B cell (primary cell): ENCODE results near the gene TNRC6C. TPM values are rescaled to one million over a fixed set of nuclear protein-coding genes. Genes with fewer than 3 reads are reported as not detected.

Experiments
- ATAC-seq: fragments of 200-7000 bp; cut with Tn5 transposase; one replicate; pipeline ENCODE4 v1.10.0; 2021; ENCODE audit warnings: low read depth, mild to moderate bottlenecking, moderate number of reproducible peaks, moderate library complexity
- CTCF ChIA-PET: fragments of 350-600 bp; sonication (Branson Sonifier 250); formaldehyde crosslinking; loops from one replicate; lab custom pipeline; 2021; ENCODE audit warnings: antibody characterized with exemption, inconsistent platforms; lab: Charles Lee
- POLR2A ChIA-PET: fragments of 350-600 bp; sonication (Branson Sonifier 250); formaldehyde crosslinking; loops from one replicate; lab custom pipeline; 2021; ENCODE audit warnings: antibody characterized with exemption; lab: Charles Lee
- DNase-seq: peaks from one replicate; pipeline ENCODE4 v3.0.0; 2013
- H2AFZ ChIP-seq: 2 replicates; pipeline ENCODE4 v1.6.1; 2012; ENCODE audit warnings: mild to moderate bottlenecking, low read depth, low read length; ENCODE audit not compliant: insufficient read depth, poor library complexity, severe bottlenecking
- H3K27ac ChIP-seq, 2 donors: 1 replicate in 1 of 2; 2 replicates in 1 of 2; pipeline ENCODE4 v1.5.1; 2012 to 2013; ENCODE audit warnings: low read length in 2 of 2, mild to moderate bottlenecking in 2 of 2, moderate library complexity in 1 of 2
- H3K27me3 ChIP-seq, 4 experiments: fragments of 200-600 bp in 1 of 4; sonication (generic) in 1 of 4; replicated peaks in 1 of 4; 1 replicate in 2 of 4; 2 replicates in 2 of 4; pipeline versions ENCODE4 v1.6.1 to v1.7.0; 2013 to 2016; ENCODE audit warnings: low read length in 3 of 4, mild to moderate bottlenecking in 2 of 4, mixed read lengths in 1 of 4, moderate library complexity in 1 of 4; ENCODE audit not compliant: insufficient read depth in 4 of 4, control insufficient read depth in 3 of 4; ENCODE audit errors: control extremely low read depth in 1 of 4
- H3K36me3 ChIP-seq, 2 experiments: replicated peaks in 1 of 2; 1 replicate in 1 of 2; 2 replicates in 1 of 2; pipeline versions ENCODE4 v1.6.1 to v1.7.1; 2013; ENCODE audit warnings: low read length in 1 of 2; ENCODE audit not compliant: insufficient read depth in 2 of 2, control insufficient read depth in 1 of 2; ENCODE audit errors: control extremely low read depth in 1 of 2, extremely low read depth in 1 of 2
- H3K4me1 ChIP-seq, 2 donors: fragments of 200-600 bp in 1 of 2; sonication (generic) in 1 of 2; 1 replicate in 1 of 2; 2 replicates in 1 of 2; pipeline versions ENCODE4 v1.5.1 to v1.6.1; 2013 to 2017; ENCODE audit warnings: low read length in 2 of 2; ENCODE audit not compliant: control insufficient read depth in 2 of 2, insufficient read depth in 2 of 2
- H3K4me2 ChIP-seq: replicated peaks from 2 replicates; pipeline ENCODE3; 2012; ENCODE audit warnings: mild to moderate bottlenecking, low read depth, low read length; ENCODE audit not compliant: poor library complexity, severe bottlenecking
- H3K4me3 ChIP-seq, 5 experiments: fragments of 200-600 bp in 1 of 5; sonication (generic) in 1 of 5; 1 replicate in 3 of 5; 2 replicates in 2 of 5; pipeline versions ENCODE4 v1.5.1 to v1.7.0; 2011 to 2016; ENCODE audit warnings: low read length in 4 of 5, mild to moderate bottlenecking in 4 of 5, low read depth in 2 of 5, control low read depth in 1 of 5, moderate library complexity in 1 of 5; ENCODE audit not compliant: insufficient read depth in 1 of 5; ENCODE audit errors: control extremely low read depth in 1 of 5, extremely low read depth in 1 of 5
- H3K79me2 ChIP-seq: fragments of 200-600 bp; sonication (generic); one replicate; pipeline ENCODE4 v1.6.0; 2016; ENCODE audit warnings: low read length; ENCODE audit not compliant: control insufficient read depth, insufficient read depth
- H3K9ac ChIP-seq: fragments of 200-600 bp; sonication (generic); 2 replicates; pipeline ENCODE4 v1.6.1; 2017; ENCODE audit warnings: mild to moderate bottlenecking, low read length, moderate library complexity
- H3K9me3 ChIP-seq, 3 donors: one replicate each; pipeline versions ENCODE4 v1.6.1 to v1.7.1; 2013; ENCODE audit warnings: low read length in 2 of 3; ENCODE audit not compliant: control insufficient read depth in 2 of 3, insufficient read depth in 1 of 3; ENCODE audit errors: control extremely low read depth in 1 of 3
- H4K20me1 ChIP-seq: 2 replicates; pipeline ENCODE4 v1.6.0; 2012; ENCODE audit warnings: mild to moderate bottlenecking, low read length; ENCODE audit not compliant: insufficient read depth, control insufficient read depth, poor library complexity, severe bottlenecking
- H3K27ac Mint-ChIP-seq: one replicate; pipeline ENCODE4 v1.8.0; 2021; ENCODE audit warnings: mixed read lengths
- H3K27me3 Mint-ChIP-seq: one replicate; pipeline ENCODE4 v1.8.0; 2021; ENCODE audit warnings: mixed read lengths
- H3K4me1 Mint-ChIP-seq: one replicate; pipeline ENCODE4 v1.8.0; 2021; ENCODE audit warnings: mixed read lengths
- H3K4me3 Mint-ChIP-seq: one replicate; pipeline ENCODE4 v1.8.0; 2021; ENCODE audit warnings: mixed read lengths
- H3K9me3 Mint-ChIP-seq: one replicate; pipeline ENCODE4 v1.8.0; 2022; ENCODE audit warnings: mixed read lengths; ENCODE audit not compliant: insufficient read depth
- EZH2 ChIP-seq: IDR thresholded peaks from 2 replicates; pipeline ENCODE4 v1.6.1; 2012; ENCODE audit warnings: borderline replicate concordance, low read depth, mild to moderate bottlenecking, moderate library complexity, low read length; ENCODE audit not compliant: insufficient read depth, poor library complexity, severe bottlenecking
- WGBS: methylation state at CpG from one replicate; pipeline ENCODE4 v1.1.5; 2013; ENCODE audit warnings: missing lambda C conversion rate; ENCODE audit not compliant: insufficient coverage; 5-methylcytosine and 5-hydroxymethylcytosine counted together
- intact Hi-C: fragments of 100-400 bp; cut with micrococcal nuclease; formaldehyde crosslinking; loops from one replicate; pipeline ENCODE4 v1.10.0; 2022
- polyA plus RNA-seq: library from polyadenylated mRNA; depleted of rRNA; stranded (reverse); fragments of >200 nt; gene quantifications from 2 replicates; pipeline ENCODE4 v1.2.3, GENCODE V29; 2012
- total RNA-seq, 2 donors: library from RNA; stranded (reverse); fragments of 120-200 nt in 1 of 2; gene quantifications; 1 replicate in 1 of 2; 2 replicates in 1 of 2; pipeline versions ENCODE4 v1.2.3 to v1.2.4, GENCODE V29; 2013 to 2022
- TF ChIP-seq, protein P1 (sequence below): fragments of 200-600 bp; IDR thresholded peaks from one replicate; pipeline ENCODE4 v1.8.0; 2022; ENCODE audit warnings: antibody characterized with exemption, mild to moderate bottlenecking

TNRC6C gene
- total and polyA plus RNA-seq, 2 donors (not counting 1 experiment from before 2014, with no cell fraction given) = 3.9 to 63.8 TPM

- Histone ChIP-seq H3K9me3 (no peaks in the 10 kb centered on the region), H3K27ac (peak overlapping the region; percentile 48 to 54), H3K36me3 (peaks cover 8 to 93% of the 10 kb centered on the region in 2 experiments), H4K20me1 (peaks cover 93% of the 10 kb centered on the region), H2AFZ (no peak overlapping the region), H3K4me2 (peak overlapping the region; percentile 77), H3K27me3 (no peaks in the 10 kb centered on the region), H3K4me3 (peak overlapping the region in 3 of 5 experiments; percentile 7 to 25 (median 18)), H3K79me2 (peaks cover 66% of the 10 kb centered on the region), H3K4me1 (peaks cover 63% of the 10 kb centered on the region in 2 donors), H3K9ac (peak overlapping the region; percentile 31)
- Mint-ChIP-seq H3K27ac (peak overlapping the region; percentile 93), H3K27me3 (no peaks in the 10 kb centered on the region), H3K9me3 (no peaks in the 10 kb centered on the region), H3K4me3 (peak overlapping the region; percentile 79), H3K4me1 (peaks cover 63% of the 10 kb centered on the region)
- ChIA-PET POLR2A (interaction anchor here (0.8 to 5.5 kb wide), 4 partner anchors 9 to 55 kb away, joined by 3 to 31 read pairs (median 4); partner anchors contain the start of gene TMC8), CTCF (interaction anchor here (0.6 to 13.9 kb wide), 7 partner anchors 8 to 133 kb away, joined by 3 to 169 read pairs (median 4); partner anchors contain the start of gene SYNGR2)
- no peak for DNase-seq
- intact Hi-C loops = no loop called here
- TF ChIP-seq, protein P1, sequence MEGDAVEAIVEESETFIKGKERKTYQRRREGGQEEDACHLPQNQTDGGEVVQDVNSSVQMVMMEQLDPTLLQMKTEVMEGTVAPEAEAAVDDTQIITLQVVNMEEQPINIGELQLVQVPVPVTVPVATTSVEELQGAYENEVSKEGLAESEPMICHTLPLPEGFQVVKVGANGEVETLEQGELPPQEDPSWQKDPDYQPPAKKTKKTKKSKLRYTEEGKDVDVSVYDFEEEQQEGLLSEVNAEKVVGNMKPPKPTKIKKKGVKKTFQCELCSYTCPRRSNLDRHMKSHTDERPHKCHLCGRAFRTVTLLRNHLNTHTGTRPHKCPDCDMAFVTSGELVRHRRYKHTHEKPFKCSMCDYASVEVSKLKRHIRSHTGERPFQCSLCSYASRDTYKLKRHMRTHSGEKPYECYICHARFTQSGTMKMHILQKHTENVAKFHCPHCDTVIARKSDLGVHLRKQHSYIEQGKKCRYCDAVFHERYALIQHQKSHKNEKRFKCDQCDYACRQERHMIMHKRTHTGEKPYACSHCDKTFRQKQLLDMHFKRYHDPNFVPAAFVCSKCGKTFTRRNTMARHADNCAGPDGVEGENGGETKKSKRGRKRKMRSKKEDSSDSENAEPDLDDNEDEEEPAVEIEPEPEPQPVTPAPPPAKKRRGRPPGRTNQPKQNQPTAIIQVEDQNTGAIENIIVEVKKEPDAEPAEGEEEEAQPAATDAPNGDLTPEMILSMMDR = no peak
- no peak for TF ChIP-seq EZH2
- WGBS = 63% methylated on average over 9 of the region's 11 CpGs
- ATAC-seq = no peak
Measured at GRCh38 chr17:78121801-78122215, 163.3 kb downstream of the TNRC6C start.

DNA sequence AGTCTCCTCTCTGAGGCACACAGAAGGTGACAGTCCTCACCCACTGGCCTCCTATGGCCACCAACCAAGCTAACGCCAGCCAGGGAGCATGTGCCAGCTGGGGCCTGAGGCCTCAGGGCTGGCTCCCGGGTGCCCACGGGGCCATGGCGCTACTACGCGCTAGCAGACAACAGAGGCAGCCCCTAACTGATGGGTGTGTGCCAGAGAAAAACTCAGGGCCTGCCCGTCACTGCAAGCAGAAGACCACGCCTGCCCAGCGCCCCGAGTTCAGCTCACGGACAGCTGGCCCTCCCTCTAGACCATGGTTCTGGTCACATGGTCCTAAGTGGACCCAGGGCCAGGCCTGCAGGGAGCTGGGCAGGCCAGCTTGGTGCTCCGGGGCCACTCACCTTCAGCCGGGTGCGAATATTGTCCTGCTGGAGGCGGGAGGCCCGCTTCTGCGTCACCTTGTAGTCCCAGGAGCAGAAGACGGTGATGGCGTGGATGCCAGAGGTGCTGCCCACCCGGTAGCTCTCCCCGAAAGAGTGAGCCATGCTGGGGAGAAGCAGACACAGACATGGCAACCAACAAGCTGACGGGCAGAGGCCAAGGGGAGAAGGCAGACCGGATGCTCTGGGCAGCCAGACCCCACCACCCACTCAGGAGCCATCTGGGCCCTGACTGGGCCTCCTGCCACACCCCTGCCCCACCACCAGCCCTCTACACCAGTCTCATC lies 163.9 kb downstream of the TNRC6C start:
- peaks cover 68% of the 10 kb centered on the region for H3K4me1 Mint-ChIP-seq
- Histone ChIP-seq H3K27me3 (no peaks in the 10 kb centered on the region), H3K9ac (peak overlapping the region; percentile 31), H3K27ac (peak overlapping the region; percentile 48 to 77), H3K4me2 (peak overlapping the region; percentile 77), H4K20me1 (peaks cover 94% of the 10 kb centered on the region), H3K9me3 (no peaks in the 10 kb centered on the region), H2AFZ (no peak overlapping the region), H3K79me2 (peaks cover 72% of the 10 kb centered on the region), H3K4me1 (peaks cover 68 to 69% of the 10 kb centered on the region in 2 donors), H3K4me3 (no peak overlapping the region), H3K36me3 (peaks cover 8 to 91% of the 10 kb centered on the region in 2 experiments)
- ATAC-seq = no peak
- intact Hi-C loops = no loop called here
- H3K27ac Mint-ChIP-seq = peak overlapping the region; percentile 93
- H3K27me3 Mint-ChIP-seq = no peaks in the 10 kb centered on the region
- peak overlapping the region; percentile 79 for H3K4me3 Mint-ChIP-seq
- no peak for TF ChIP-seq EZH2
- TF ChIP-seq, protein P1 = no peak
- WGBS = 82% methylated on average over 23 of the region's 23 CpGs
- no peaks in the 10 kb centered on the region for H3K9me3 Mint-ChIP-seq
- ChIA-PET POLR2A (interaction anchor here (0.8 to 5.5 kb wide), 2 partner anchors 11 to 20 kb away, joined by 3 to 31 read pairs; no protein-coding TSS in a partner anchor), CTCF (interaction anchor here (0.9 to 13.9 kb wide), 5 partner anchors 9 to 129 kb away, joined by 3 to 169 read pairs (median 9); partner anchors contain the start of gene SYNGR2)
- DNase-seq = peak; percentile 39
